Inflammatory macrophage treated with lipopolysaccharide for 1 hour (primary cell): ENCODE measurements around the gene MFAP5.
"Not testable (repeated sequence)": the region's sequence is repeated elsewhere in the genome, so short reads cannot be mapped to it uniquely, and the experiment has no call there.

Experiments used
- DNase-seq, 2 donors: peaks; one replicate each; pipeline ENCODE4 v3.0.0-alpha.2; 2020 to 2022

MFAP5 gene

GRCh38 chr12:8672381-8672780 is 9.8 kb upstream of the MFAP5 start:
- DNase-seq: peak; percentile 38 to 66

GRCh38 chr12:8668441-8668840 is 5.8 kb upstream of the MFAP5 start:
- DNase-seq: no peak

GRCh38 chr12:8667270-8667669 is 4.6 kb upstream of the MFAP5 start:
- DNase-seq: peak; percentile 39 to 42

DNA sequence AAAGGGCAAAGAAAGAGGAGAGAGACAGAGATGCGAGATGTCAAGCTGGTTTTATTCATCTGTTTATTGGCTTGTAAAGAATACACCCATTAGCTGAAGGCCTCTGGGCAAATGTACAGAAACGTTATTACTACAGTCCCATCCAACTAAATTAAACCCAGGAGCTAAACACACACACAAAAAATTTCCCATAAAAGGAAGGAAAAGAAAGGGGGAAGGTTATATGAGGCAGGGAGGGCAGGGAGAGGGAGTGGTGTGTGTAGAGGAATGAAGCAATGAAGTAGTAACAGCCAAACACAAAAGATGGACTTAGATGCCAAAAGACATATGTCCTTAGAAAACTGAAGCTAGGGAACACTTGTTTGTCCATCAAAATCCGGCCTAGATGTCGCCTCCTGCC is 3.1 kb upstream of the MFAP5 start:
- no peak for DNase-seq

DNA sequence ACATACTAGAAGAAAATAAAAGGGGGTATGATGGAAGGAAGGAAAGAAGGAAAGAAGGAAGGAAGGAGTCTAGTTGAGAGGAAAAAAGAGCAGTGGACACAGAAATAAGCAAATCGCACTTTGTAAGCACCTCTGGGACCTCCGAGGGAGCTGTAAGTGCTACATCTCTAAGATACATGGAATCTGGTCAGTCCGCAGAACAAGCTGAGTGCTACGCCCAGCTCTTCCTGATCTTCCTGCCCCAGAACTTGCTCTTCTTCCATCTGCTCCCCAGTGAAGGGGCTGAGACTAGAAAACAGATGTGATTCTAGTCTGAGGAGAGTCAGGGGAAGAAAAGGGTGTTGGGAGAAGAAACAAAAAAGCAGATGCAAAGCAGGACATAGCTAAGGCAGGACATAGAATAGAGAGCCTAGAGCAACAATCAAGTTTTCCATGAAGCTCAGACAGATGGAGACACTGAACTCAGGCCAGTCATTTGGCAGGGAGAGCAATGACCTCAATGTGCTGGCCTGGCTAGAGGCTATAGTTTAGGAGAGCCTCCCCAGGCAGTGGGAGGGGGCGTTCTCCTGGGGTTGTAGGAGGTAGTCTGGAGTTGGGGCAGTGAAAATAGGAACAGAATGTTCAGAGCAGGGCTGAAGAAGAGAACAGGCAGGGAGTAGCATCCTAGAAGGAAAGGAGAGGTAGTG is 1.7 kb upstream of the MFAP5 start:
- DNase-seq: no peak

GRCh38 chr12:8661751-8662150 is 875 bp downstream of the MFAP5 start:
- DNase-seq: no peak

DNA sequence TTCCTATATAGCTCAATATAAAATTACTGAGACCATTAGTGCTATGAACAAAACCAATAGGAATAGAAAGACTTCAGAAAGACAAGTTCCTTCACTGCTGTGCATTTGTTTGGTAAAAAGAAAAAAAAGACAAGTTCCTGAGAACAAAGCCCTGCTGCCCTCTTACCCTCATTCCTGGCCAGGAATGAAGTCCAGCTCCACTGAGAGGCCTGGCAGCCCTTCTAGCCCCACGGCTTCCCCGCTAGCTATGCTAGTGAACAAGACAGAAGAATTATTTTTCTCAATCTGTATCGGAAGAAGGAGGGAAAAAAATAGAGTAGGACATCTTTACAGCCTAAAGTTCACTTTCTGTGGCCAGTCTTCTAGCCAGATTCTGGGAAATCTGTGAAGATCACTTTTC is 1.6 kb downstream of the MFAP5 start:
- DNase-seq: no peak

DNA sequence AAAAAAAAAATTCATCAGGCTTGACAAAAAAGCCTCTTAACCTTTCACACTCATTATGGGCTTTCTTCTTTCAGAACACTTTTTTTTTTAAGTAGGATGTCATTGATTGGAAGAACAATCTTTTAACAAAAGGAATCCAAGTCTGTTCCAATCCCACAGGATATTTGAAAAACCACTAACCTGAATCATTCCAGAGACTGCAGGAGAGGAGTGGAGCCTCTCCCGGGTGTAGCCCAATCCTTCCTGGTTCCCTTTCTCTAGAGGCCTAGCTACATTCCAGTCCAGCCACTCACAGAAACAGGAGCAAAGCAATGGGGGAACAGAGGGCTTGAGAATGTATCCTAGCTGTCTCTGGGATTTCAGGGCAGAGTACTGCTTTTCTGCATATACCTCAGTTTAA is 4.3 kb downstream of the MFAP5 start:
- no peak for DNase-seq

GRCh38 chr12:8655421-8655820 is 7.2 kb downstream of the MFAP5 start:
- DNase-seq: no peak

- no peak for DNase-seq
These were observed 13.9 kb downstream of the MFAP5 start for GRCh38 chr12:8648576-8649205.

DNA sequence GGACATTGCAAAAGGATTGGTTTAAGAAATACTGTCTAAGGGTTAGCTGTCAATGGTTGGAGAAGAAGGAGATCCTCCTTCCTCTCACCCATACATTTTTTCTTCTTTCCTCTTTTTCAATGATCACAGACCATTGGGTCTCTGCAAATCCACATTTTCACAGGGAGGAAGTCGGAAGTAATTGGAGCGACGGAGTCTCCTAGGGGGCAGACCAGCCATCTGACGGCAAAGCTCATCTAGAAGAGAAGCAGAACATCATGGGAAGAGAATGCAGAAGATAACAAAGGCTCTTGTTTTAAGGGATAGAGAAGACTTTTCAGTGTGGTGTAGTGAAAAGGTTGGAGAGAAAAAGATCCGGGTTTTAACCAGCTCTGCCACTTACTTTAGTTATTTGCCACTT is 14.7 kb downstream of the MFAP5 start:
- DNase-seq: no peak

- DNase-seq: peak; percentile 4 to 15
These were observed 18.0 kb downstream of the MFAP5 start for GRCh38 chr12:8644345-8645248.

DNA sequence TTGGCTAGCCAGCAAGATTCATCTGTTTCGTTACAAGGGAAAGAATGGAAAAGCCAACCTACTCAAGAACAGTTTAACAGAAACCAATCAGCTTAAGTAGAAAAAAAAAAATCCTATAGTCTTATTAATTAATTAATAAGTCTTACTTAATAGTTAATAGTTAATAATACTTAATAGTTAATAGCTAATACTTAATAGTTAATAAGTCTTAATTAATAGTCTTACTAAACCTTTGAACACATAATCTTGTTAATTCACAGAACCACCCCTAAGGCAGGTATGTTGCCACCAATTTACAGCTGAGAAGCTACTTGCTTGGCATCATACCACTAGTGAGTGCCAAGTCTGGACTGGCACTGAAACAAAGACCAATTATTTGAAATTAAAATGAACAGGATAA is 19.9 kb downstream of the MFAP5 start:
- DNase-seq: no peak

GRCh38 chr12:8639936-8640335 is 22.7 kb downstream of the MFAP5 start:
- no peak for DNase-seq

- no peak for DNase-seq
These were observed 23.7 kb downstream of the MFAP5 start for GRCh38 chr12:8638951-8639350.

- no peak for DNase-seq
These were observed 25.0 kb downstream of the MFAP5 start for GRCh38 chr12:8637666-8638065.

DNA sequence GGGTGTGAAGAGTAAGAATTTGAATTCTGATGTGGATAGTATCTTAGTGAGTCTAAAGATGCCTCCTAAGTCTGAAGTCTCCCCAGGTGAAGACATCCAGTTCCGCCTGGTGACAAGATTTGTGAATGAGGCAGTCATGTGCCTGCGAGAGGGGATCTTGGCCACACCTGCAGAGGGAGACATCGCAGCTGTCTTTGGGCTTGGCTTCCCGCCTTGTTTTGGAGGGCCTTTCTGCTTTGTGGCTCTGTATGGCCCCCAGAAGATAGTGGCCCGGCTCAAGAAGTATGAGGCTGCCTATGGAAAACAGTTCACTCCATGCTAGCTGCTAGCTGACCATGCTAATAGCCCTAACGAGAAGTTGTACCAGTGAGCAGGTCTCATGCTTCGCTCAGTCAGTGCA is 25.4 kb downstream of the MFAP5 start:
- no peak for DNase-seq

- DNase-seq: no peak
These were observed 26.0 kb downstream of the MFAP5 start for GRCh38 chr12:8636581-8636980.

DNA sequence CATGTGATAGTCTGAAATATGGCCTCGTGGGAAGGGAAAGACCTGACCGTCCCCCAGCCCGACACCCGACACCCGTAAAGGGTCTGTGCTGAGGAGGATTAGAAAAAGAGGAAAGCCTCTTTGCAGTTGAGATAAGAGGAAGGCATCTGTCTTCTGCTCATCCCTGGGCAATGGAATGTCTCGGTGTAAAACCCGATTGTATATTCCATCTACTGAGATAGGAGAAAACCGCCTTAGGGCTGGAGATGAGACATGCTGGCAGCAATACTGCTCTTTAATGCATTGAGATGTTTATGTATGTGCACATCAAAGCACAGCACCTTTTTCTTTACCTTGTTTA is 26.6 kb downstream of the MFAP5 start:
- not testable (repeated sequence) for DNase-seq

GRCh38 chr12:8635342-8636006 is 27.2 kb downstream of the MFAP5 start:
- DNase-seq: not testable (repeated sequence)

DNA sequence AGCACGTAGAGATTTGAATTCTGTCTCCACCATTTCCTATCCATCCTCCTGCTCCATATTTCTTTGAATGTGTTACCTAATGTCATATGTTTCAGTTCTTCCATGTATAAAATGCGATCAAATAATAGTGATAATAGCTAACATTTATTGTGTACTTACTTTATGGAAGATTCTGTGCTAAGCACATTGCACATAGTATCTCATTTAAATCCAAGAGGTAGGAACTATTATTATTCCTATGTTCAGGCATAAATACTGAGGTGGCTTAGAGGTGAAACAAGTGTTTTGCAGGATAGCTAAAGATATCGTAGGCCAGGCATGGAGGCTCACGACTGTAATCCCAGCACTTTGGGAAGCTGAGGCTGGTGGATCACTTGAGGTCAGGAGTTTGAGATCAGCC is 32.5 kb downstream of the MFAP5 start:
- no peak for DNase-seq

DNA sequence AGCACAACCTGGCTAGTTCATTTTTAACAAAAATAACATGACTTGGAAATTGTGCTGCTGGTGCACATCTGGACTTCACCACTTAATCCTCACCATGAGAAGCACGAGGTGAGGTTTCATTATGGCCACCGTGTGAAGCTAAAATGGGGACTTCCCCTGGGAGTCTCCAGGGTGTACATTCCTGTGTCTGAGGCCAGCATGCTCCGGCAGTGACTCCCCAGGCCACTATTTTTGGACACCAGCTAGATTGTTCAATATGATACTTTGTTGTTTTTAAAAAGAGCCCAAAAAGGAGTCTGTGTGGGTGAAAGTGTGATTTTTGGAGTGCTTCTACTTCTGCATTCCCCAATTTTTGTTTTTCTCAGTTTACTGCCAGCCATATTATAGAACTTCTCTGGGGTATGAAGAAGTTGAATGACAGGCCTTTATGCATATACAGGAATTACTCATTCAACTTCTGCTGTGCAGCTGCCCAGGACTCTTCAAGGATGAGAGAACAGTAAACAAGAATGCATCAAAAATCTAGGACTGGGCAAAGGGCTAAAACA is 33.1 kb downstream of the MFAP5 start:
- DNase-seq: peak; percentile 77 to 94

- no peak for DNase-seq
These were observed 33.9 kb downstream of the MFAP5 start for GRCh38 chr12:8628731-8629130.
